Stomach (tissue), 9 donors: ENCODE results near the gene LUZP1. TPM values are rescaled to one million over a fixed set of nuclear protein-coding genes. Genes with fewer than 3 reads are reported as not detected.
"Not testable (repeated sequence)": the region's sequence is repeated elsewhere in the genome, so short reads cannot be mapped to it uniquely, and the experiment has no call there.

Experiments
- DNase-seq, 2 donors: peaks; one replicate each; pipeline versions ENCODE4 v3.0.0 to v3.0.0-alpha.2; 2013 to 2019
- H3K27ac ChIP-seq, 5 donors: fragments of 200-600 bp in 4 of 5; sonication (generic) in 4 of 5; one replicate each; pipeline ENCODE4 v1.5.1; 2013 to 2019; ENCODE audit warnings: mild to moderate bottlenecking in 1 of 5, moderate library complexity in 1 of 5
- H3K27me3 ChIP-seq, 3 donors: fragments of 200-600 bp; sonication (generic); one replicate each; pipeline ENCODE4 v1.5.1; 2017 to 2019; ENCODE audit warnings: mixed run types in 1 of 3
- H3K36me3 ChIP-seq, 4 donors: fragments of 200-600 bp; sonication (generic); 1 replicate in 3 of 4; 2 replicates in 1 of 4; pipeline ENCODE4 v1.5.1; 2016 to 2019
- H3K4me1 ChIP-seq, 4 donors: fragments of 200-600 bp; sonication (generic); one replicate each; pipeline ENCODE4 v1.5.1; 2016 to 2019
- H3K4me3 ChIP-seq, 4 donors: fragments of 200-600 bp; sonication (generic) in 3 of 4; one replicate each; pipeline ENCODE4 v1.5.1; 2016 to 2019; ENCODE audit warnings: mild to moderate bottlenecking in 1 of 4
- H3K9me3 ChIP-seq, 4 donors: fragments of 200-600 bp; sonication (generic); one replicate each; pipeline ENCODE4 v1.5.1; 2016 to 2019
- CTCF ChIP-seq, 7 experiments: fragments of 450-650 bp in 4 of 7; fragments of 200-600 bp in 3 of 7; sonication (generic) in 3 of 7; IDR thresholded peaks; one replicate each; pipeline ENCODE4 v1.5.1; 2016 to 2019; ENCODE audit warnings: antibody characterized with exemption in 7 of 7, control low read depth in 2 of 7, mild to moderate bottlenecking in 1 of 7
- EP300 ChIP-seq: sonication (generic); formaldehyde crosslinking; IDR thresholded peaks from one replicate; pipeline ENCODE4 v1.6.1; 2017; ENCODE audit warnings: antibody characterized with exemption
- POLR2A ChIP-seq, 4 donors: fragments of 450-650 bp; IDR thresholded peaks; one replicate each; pipeline ENCODE4 v1.6.1; 2016; ENCODE audit warnings: antibody characterized with exemption in 4 of 4, control low read depth in 2 of 4, mild to moderate bottlenecking in 1 of 4, moderate library complexity in 1 of 4
- POLR2AphosphoS5 ChIP-seq, 3 donors: sonication (generic); formaldehyde crosslinking; IDR thresholded peaks; one replicate each; pipeline ENCODE4 v1.6.1; 2016; ENCODE audit warnings: antibody characterized with exemption in 3 of 3
- WGBS, 5 donors: extraction: QIAGEN DNeasy Blood & Tissue Kit in 3 of 5; methylation state at CpG; one replicate each; pipeline versions ENCODE4 v1.1.5 to v1.1.7; 2013 to 2018; 5-methylcytosine and 5-hydroxymethylcytosine counted together
- intact Hi-C: fragments of 100-400 bp; cut with DNase I; formaldehyde crosslinking; loops from one replicate; pipeline ENCODE4 v1.15.1; 2023; ENCODE audit warnings: low total_unique reads
- polyA plus RNA-seq, 3 donors: library from polyadenylated mRNA; stranded (reverse); fragments of 200-250 nt; gene quantifications; one replicate each; pipeline ENCODE4 v1.2.3, GENCODE V29; 2013
- total RNA-seq, 5 donors: library from RNA; depleted of rRNA; stranded (reverse); fragments of >200 nt; gene quantifications; one replicate each; pipeline versions ENCODE4 v1.1.0 to v1.2.3, GENCODE V29; 2014 to 2016
- donor health status: healthy with polysubstance abuse.
- donor health status: Bipolar disorder and iron deficiency.
- donor health status: healthy.

Gene LUZP1
- total and polyA plus RNA-seq, 8 donors: 2.6 to 20.4 (median 13.4) TPM

- Histone ChIP-seq H3K4me3 (no peak overlapping the region), H3K36me3 (no peaks in the 10 kb centered on the region), H3K27me3 (peaks cover 0 to 7% (median 0%) of the 10 kb centered on the region in 3 donors), H3K4me1 (peaks cover 0 to 3% (median 0%) of the 10 kb centered on the region in 4 donors), H3K27ac (no peak overlapping the region), H3K9me3 (no peaks in the 10 kb centered on the region)
- 55 to 62% (median 58%) methylated on average over 11 of the region's 11 CpGs for WGBS, 5 donors
- TF ChIP-seq POLR2A (IDR thresholded peaks at IDR 0.05) (no peak), POLR2AphosphoS5 (IDR thresholded peaks at IDR 0.05) (no peak), EP300 (no peak), CTCF (IDR thresholded peaks at IDR 0.05) (no peak)
- no peak for DNase-seq
- intact Hi-C loops: no loop called here
Measured at GRCh38 chr1:23194119-23194984, 25.7 kb upstream of the LUZP1 start.

GRCh38 chr1:23193391-23194118 is 24.9 kb upstream of the LUZP1 start:
- Histone ChIP-seq H3K27ac (no peak overlapping the region), H3K9me3 (no peaks in the 10 kb centered on the region), H3K27me3 (peaks cover 0 to 7% (median 0%) of the 10 kb centered on the region in 3 donors), H3K4me1 (peaks cover 0 to 3% (median 0%) of the 10 kb centered on the region in 4 donors), H3K4me3 (no peak overlapping the region), H3K36me3 (no peaks in the 10 kb centered on the region)
- TF ChIP-seq EP300: no peak
- TF ChIP-seq POLR2AphosphoS5 (IDR thresholded peaks at IDR 0.05): no peak
- TF ChIP-seq CTCF (IDR thresholded peaks at IDR 0.05): no peak
- no peak for TF ChIP-seq POLR2A (IDR thresholded peaks at IDR 0.05)
- no peak for DNase-seq
- WGBS, 5 donors: 92 to 98% (median 94%) methylated on average over 25 to 27 of the region's 27 CpGs
- intact Hi-C loops: no loop called here

GRCh38 chr1:23191199-23191598 is 22.5 kb upstream of the LUZP1 start:
- no peak for TF ChIP-seq EP300
- TF ChIP-seq CTCF (IDR thresholded peaks at IDR 0.05): no peak
- no peak for TF ChIP-seq POLR2AphosphoS5 (IDR thresholded peaks at IDR 0.05)
- no peak for TF ChIP-seq POLR2A (IDR thresholded peaks at IDR 0.05)

GRCh38 chr1:23188936-23189452 is 20.3 kb upstream of the LUZP1 start:
- H3K9me3 ChIP-seq, H3K36me3 ChIP-seq, H3K4me1 ChIP-seq, DNase-seq, H3K27me3 ChIP-seq, H3K4me3 ChIP-seq, H3K27ac ChIP-seq: not testable (repeated sequence)
- intact Hi-C loops: loop anchor here (5.0 kb wide), 1 partner anchor 92 kb away; no protein-coding TSS in a partner anchor
- 89 to 96% (median 94%) methylated on average over 13 of the region's 13 CpGs for WGBS, 5 donors

More at GRCh38 chr1:23191199-23191598, 22.5 kb upstream of the LUZP1 start:
- no peak for DNase-seq
- peaks cover 0 to 3% (median 0%) of the 10 kb centered on the region in 4 donors for H3K4me1 ChIP-seq
- no peak overlapping the region for H3K27ac ChIP-seq
- H3K9me3 ChIP-seq: no peaks in the 10 kb centered on the region
- H3K4me3 ChIP-seq: no peak overlapping the region
- H3K36me3 ChIP-seq: no peaks in the 10 kb centered on the region
- intact Hi-C loops: no loop called here
- WGBS, 5 donors: 85 to 98% (median 90%) methylated on average over 3 of the region's 3 CpGs
- H3K27me3 ChIP-seq: peaks cover 0 to 7% (median 0%) of the 10 kb centered on the region in 3 donors
